HEK293T (cell line): ENCODE data around the gene TANC1.

Experiments used
- ARNT ChIP-seq: fragments of 450-650 bp; IDR thresholded peaks from 2 replicates; pipeline ENCODE4 v1.6.1; 2017; ENCODE audit warnings: mild to moderate bottlenecking
- ELF4 ChIP-seq: fragments of 450-650 bp; IDR thresholded peaks from 2 replicates; pipeline ENCODE4 v1.6.1; 2017; ENCODE audit warnings: antibody characterized with exemption
- FOXA1 ChIP-seq: fragments of 450-650 bp; IDR thresholded peaks from 2 replicates; pipeline ENCODE4 v1.6.1; 2016; ENCODE audit warnings: mild to moderate bottlenecking
- FOXK2 ChIP-seq: fragments of 450-650 bp; IDR thresholded peaks from 2 replicates; pipeline ENCODE4 v1.6.1; 2016; ENCODE audit warnings: mild to moderate bottlenecking
- FOXM1 ChIP-seq: fragments of 450-650 bp; IDR thresholded peaks from 2 replicates; pipeline ENCODE4 v1.6.1; 2017; ENCODE audit warnings: mild to moderate bottlenecking, borderline replicate concordance
- HDGF ChIP-seq: fragments of 450-650 bp; IDR thresholded peaks from 2 replicates; pipeline ENCODE4 v1.6.1; 2017; ENCODE audit warnings: antibody characterized with exemption, borderline replicate concordance
- NFRKB ChIP-seq: fragments of 450-650 bp; IDR thresholded peaks from 2 replicates; pipeline ENCODE4 v1.6.1; 2016; ENCODE audit warnings: mild to moderate bottlenecking, moderate library complexity
- SP1 ChIP-seq: fragments of 450-650 bp; IDR thresholded peaks from 2 replicates; pipeline ENCODE4 v1.6.1; 2017
- TF ChIP-seq, protein P1 (sequence below): fragments of 450-650 bp; IDR thresholded peaks from 2 replicates; pipeline ENCODE4 v1.6.1; 2016

GRCh38 chr2:159140070-159140769 lies 171.8 kb downstream of the TANC1 start:
- no peak for TF ChIP-seq HDGF
- TF ChIP-seq NFRKB: no peak
- TF ChIP-seq FOXM1: no peak
- TF ChIP-seq ELF4: no peak
- no peak for TF ChIP-seq ARNT
- TF ChIP-seq SP1: no peak
- TF ChIP-seq FOXK2: no peak
- TF ChIP-seq FOXA1: no peak
- TF ChIP-seq, protein P1, sequence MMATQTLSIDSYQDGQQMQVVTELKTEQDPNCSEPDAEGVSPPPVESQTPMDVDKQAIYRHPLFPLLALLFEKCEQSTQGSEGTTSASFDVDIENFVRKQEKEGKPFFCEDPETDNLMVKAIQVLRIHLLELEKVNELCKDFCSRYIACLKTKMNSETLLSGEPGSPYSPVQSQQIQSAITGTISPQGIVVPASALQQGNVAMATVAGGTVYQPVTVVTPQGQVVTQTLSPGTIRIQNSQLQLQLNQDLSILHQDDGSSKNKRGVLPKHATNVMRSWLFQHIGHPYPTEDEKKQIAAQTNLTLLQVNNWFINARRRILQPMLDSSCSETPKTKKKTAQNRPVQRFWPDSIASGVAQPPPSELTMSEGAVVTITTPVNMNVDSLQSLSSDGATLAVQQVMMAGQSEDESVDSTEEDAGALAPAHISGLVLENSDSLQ: no peak
